Measurements from ENCODE around the gene THOC6.
"Not testable (repeated sequence)": the region's sequence is repeated elsewhere in the genome, so short reads cannot be mapped to it uniquely, and the experiment has no call there.

THOC6 gene

GRCh38 chr16:3042376-3042775, 18.5 kb downstream of the THOC6 start:
- no peak overlapping the region for H3K27ac ChIP-seq (ENCODE audit: low read length)
- H3K9ac ChIP-seq (ENCODE audit: low read depth, low read length): no peak overlapping the region
- peaks cover 4% of the 10 kb centered on the region; the same call in 1 of the 2 replicates for H3K4me1 ChIP-seq (ENCODE audit: insufficient read depth, low read length)
- H3K9me3 ChIP-seq (ENCODE audit: insufficient read depth, low read depth, low read length): no peaks in the 10 kb centered on the region
- peaks cover 70% of the 10 kb centered on the region for H3K27me3 ChIP-seq (ENCODE audit: insufficient read depth, low read length)
- no peaks in the 10 kb centered on the region for H3K36me3 ChIP-seq (ENCODE audit: insufficient read depth, low read depth, low read length)
- H3K4me3 ChIP-seq (ENCODE audit: low read length): no peak overlapping the region

- peaks cover 75% of the 10 kb centered on the region for H3K27me3 ChIP-seq (ENCODE audit: insufficient read depth, low read length)
These were observed 20.9 kb downstream of the THOC6 start for GRCh38 chr16:3044708-3045107.

GRCh38 chr16:3045758-3046640, 22.2 kb downstream of the THOC6 start, which contains the start of gene MMP25:
MMP25 (plus strand) TSS chr16:3046561; CDS start chr16:3046918, 357 bp downstream.
- H3K36me3 ChIP-seq (ENCODE audit: insufficient read depth, low read depth, low read length): no peaks in the 10 kb centered on the region
- H3K27ac ChIP-seq (ENCODE audit: low read length): no peak within 1 kb of the TSS
- H3K27me3 ChIP-seq (ENCODE audit: insufficient read depth, low read length): peaks cover 88% of the 10 kb centered on the region
- no peaks in the 10 kb centered on the region; the same call in 1 of the 2 replicates for H3K4me1 ChIP-seq (ENCODE audit: insufficient read depth, low read length)
- H3K9me3 ChIP-seq (ENCODE audit: insufficient read depth, low read depth, low read length): no peaks in the 10 kb centered on the region
- H3K4me3 ChIP-seq (ENCODE audit: low read length): peak within 1 kb of the TSS; percentile 70
- peak within 1 kb of the TSS; percentile 47; the same call in 1 of the 2 replicates for H3K9ac ChIP-seq (ENCODE audit: low read depth, low read length)

More at GRCh38 chr16:3044708-3045107, 20.9 kb downstream of the THOC6 start:
- no peaks in the 10 kb centered on the region for H3K36me3 ChIP-seq (ENCODE audit: insufficient read depth, low read depth, low read length)
- H3K9ac ChIP-seq (ENCODE audit: low read depth, low read length): no peak overlapping the region
- no peaks in the 10 kb centered on the region; the same call in 1 of the 2 replicates for H3K4me1 ChIP-seq (ENCODE audit: insufficient read depth, low read length)
- H3K4me3 ChIP-seq (ENCODE audit: low read length): peak overlapping the region; percentile 70; the same call in 1 of the 2 replicates
- no peak overlapping the region for H3K27ac ChIP-seq (ENCODE audit: low read length)
- H3K9me3 ChIP-seq (ENCODE audit: insufficient read depth, low read depth, low read length): no peaks in the 10 kb centered on the region

GRCh38 chr16:3046641-3047386, 23.0 kb downstream of the THOC6 start:
- Histone ChIP-seq H3K9me3 (ENCODE audit: insufficient read depth, low read depth, low read length) (no peaks in the 10 kb centered on the region), H3K27me3 (ENCODE audit: insufficient read depth, low read length) (peaks cover 90% of the 10 kb centered on the region), H3K4me3 (ENCODE audit: low read length) (peak overlapping the region; percentile 70), H3K9ac (ENCODE audit: low read depth, low read length) (peak overlapping the region; percentile 27; the same call in 1 of the 2 replicates), H3K36me3 (ENCODE audit: insufficient read depth, low read depth, low read length) (no peaks in the 10 kb centered on the region), H3K27ac (ENCODE audit: low read length) (no peak overlapping the region), H3K4me1 (ENCODE audit: insufficient read depth, low read length) (no peaks in the 10 kb centered on the region; the same call in 1 of the 2 replicates)

- peaks cover 87% of the 10 kb centered on the region for H3K27me3 ChIP-seq (ENCODE audit: insufficient read depth, low read length)
- peak overlapping the region; percentile 70 for H3K4me3 ChIP-seq (ENCODE audit: low read length)
- H3K36me3 ChIP-seq (ENCODE audit: insufficient read depth, low read depth, low read length): no peaks in the 10 kb centered on the region
- peak overlapping the region; percentile 27; the same call in 1 of the 2 replicates for H3K9ac ChIP-seq (ENCODE audit: low read depth, low read length)
- no peak overlapping the region for H3K27ac ChIP-seq (ENCODE audit: low read length)
- no peaks in the 10 kb centered on the region; the same call in 1 of the 2 replicates for H3K4me1 ChIP-seq (ENCODE audit: insufficient read depth, low read length)
- H3K9me3 ChIP-seq (ENCODE audit: insufficient read depth, low read depth, low read length): no peaks in the 10 kb centered on the region
These were observed 23.5 kb downstream of the THOC6 start for GRCh38 chr16:3047387-3047720.

GRCh38 chr16:3049921-3050481, 26.2 kb downstream of the THOC6 start:
- Histone ChIP-seq H3K4me1 (ENCODE audit: insufficient read depth, low read length) (no peaks in the 10 kb centered on the region; the same call in 1 of the 2 replicates), H3K27ac (ENCODE audit: low read length) (no peak overlapping the region), H3K36me3 (ENCODE audit: insufficient read depth, low read depth, low read length) (no peaks in the 10 kb centered on the region), H3K27me3 (ENCODE audit: insufficient read depth, low read length) (peaks cover 64% of the 10 kb centered on the region), H3K4me3 (ENCODE audit: low read length) (no peak overlapping the region), H3K9me3 (ENCODE audit: insufficient read depth, low read depth, low read length) (no peaks in the 10 kb centered on the region), H3K9ac (ENCODE audit: low read depth, low read length) (no peak overlapping the region)

GRCh38 chr16:3050487-3050886, 26.7 kb downstream of the THOC6 start:
- no peak overlapping the region for H3K4me3 ChIP-seq (ENCODE audit: low read length)
- H3K36me3 ChIP-seq (ENCODE audit: insufficient read depth, low read depth, low read length): no peaks in the 10 kb centered on the region
- no peaks in the 10 kb centered on the region; the same call in 1 of the 2 replicates for H3K4me1 ChIP-seq (ENCODE audit: insufficient read depth, low read length)
- no peak overlapping the region for H3K9ac ChIP-seq (ENCODE audit: low read depth, low read length)
- peaks cover 62% of the 10 kb centered on the region for H3K27me3 ChIP-seq (ENCODE audit: insufficient read depth, low read length)
- no peaks in the 10 kb centered on the region for H3K9me3 ChIP-seq (ENCODE audit: insufficient read depth, low read depth, low read length)
- no peak overlapping the region for H3K27ac ChIP-seq (ENCODE audit: low read length)

GRCh38 chr16:3051009-3051408, 27.2 kb downstream of the THOC6 start:
- H3K4me3 ChIP-seq (ENCODE audit: low read length): no peak overlapping the region
- no peaks in the 10 kb centered on the region for H3K36me3 ChIP-seq (ENCODE audit: insufficient read depth, low read depth, low read length)
- no peak overlapping the region for H3K27ac ChIP-seq (ENCODE audit: low read length)
- H3K27me3 ChIP-seq (ENCODE audit: insufficient read depth, low read length): peaks cover 60% of the 10 kb centered on the region
- no peaks in the 10 kb centered on the region; the same call in 1 of the 2 replicates for H3K4me1 ChIP-seq (ENCODE audit: insufficient read depth, low read length)
- no peak overlapping the region for H3K9ac ChIP-seq (ENCODE audit: low read depth, low read length)
- H3K9me3 ChIP-seq (ENCODE audit: insufficient read depth, low read depth, low read length): no peaks in the 10 kb centered on the region

- Histone ChIP-seq H3K27me3 (ENCODE audit: insufficient read depth, low read length) (peaks cover 56% of the 10 kb centered on the region), H3K4me3 (ENCODE audit: low read length) (no peak overlapping the region), H3K4me1 (ENCODE audit: insufficient read depth, low read length) (no peaks in the 10 kb centered on the region; the same call in 1 of the 2 replicates), H3K9me3 (ENCODE audit: insufficient read depth, low read depth, low read length) (no peaks in the 10 kb centered on the region), H3K36me3 (ENCODE audit: insufficient read depth, low read depth, low read length) (no peaks in the 10 kb centered on the region), H3K27ac (ENCODE audit: low read length) (no peak overlapping the region), H3K9ac (ENCODE audit: low read depth, low read length) (no peak overlapping the region)
These were observed 27.7 kb downstream of the THOC6 start for GRCh38 chr16:3051494-3051893.

- not testable (repeated sequence) for H3K9ac ChIP-seq (ENCODE audit: low read depth, low read length); H3K36me3 ChIP-seq (ENCODE audit: insufficient read depth, low read depth, low read length); H3K9me3 ChIP-seq (ENCODE audit: insufficient read depth, low read depth, low read length); H3K27ac ChIP-seq (ENCODE audit: low read length); H3K4me3 ChIP-seq (ENCODE audit: low read length); H3K4me1 ChIP-seq (ENCODE audit: insufficient read depth, low read length)
- peaks cover 49% of the 10 kb centered on the region for H3K27me3 ChIP-seq (ENCODE audit: insufficient read depth, low read length)
These were observed 28.9 kb downstream of the THOC6 start for GRCh38 chr16:3052571-3053329.

GRCh38 chr16:3053330-3053710, 29.5 kb downstream of the THOC6 start:
- H3K9ac ChIP-seq (ENCODE audit: low read depth, low read length); H3K4me3 ChIP-seq (ENCODE audit: low read length); H3K36me3 ChIP-seq (ENCODE audit: insufficient read depth, low read depth, low read length); H3K27ac ChIP-seq (ENCODE audit: low read length); H3K4me1 ChIP-seq (ENCODE audit: insufficient read depth, low read length); H3K9me3 ChIP-seq (ENCODE audit: insufficient read depth, low read depth, low read length): not testable (repeated sequence)
- H3K27me3 ChIP-seq (ENCODE audit: insufficient read depth, low read length): peaks cover 48% of the 10 kb centered on the region

All from iPS-20b (cell line).